IPS DF 19.7 (cell line): ENCODE results near the gene OMA1.
"Not testable (repeated sequence)": the region's sequence is repeated elsewhere in the genome, so short reads cannot be mapped to it uniquely, and the experiment has no call there.

Experiments
- DNase-seq: peaks from one replicate; pipeline ENCODE4 v3.0.0-alpha.2; 2013; ENCODE audit warnings: low read depth, low spot score

Gene OMA1

GRCh38 chr1:58573705-58574591, 27.4 kb upstream of the OMA1 start:
- no peak for DNase-seq

- no peak for DNase-seq
Measured at GRCh38 chr1:58573138-58573537, 26.6 kb upstream of the OMA1 start.

- no peak for DNase-seq
Measured at GRCh38 chr1:58572690-58573089, 26.2 kb upstream of the OMA1 start.

- DNase-seq, result no peak
Measured at GRCh38 chr1:58571616-58572015, 25.1 kb upstream of the OMA1 start.

- DNase-seq, result no peak
Measured at GRCh38 chr1:58570817-58571216, 24.3 kb upstream of the OMA1 start.

- DNase-seq, result no peak
Measured at GRCh38 chr1:58570094-58570493, 23.6 kb upstream of the OMA1 start.

GRCh38 chr1:58568911-58569310, 22.4 kb upstream of the OMA1 start:
- no peak for DNase-seq

DNA sequence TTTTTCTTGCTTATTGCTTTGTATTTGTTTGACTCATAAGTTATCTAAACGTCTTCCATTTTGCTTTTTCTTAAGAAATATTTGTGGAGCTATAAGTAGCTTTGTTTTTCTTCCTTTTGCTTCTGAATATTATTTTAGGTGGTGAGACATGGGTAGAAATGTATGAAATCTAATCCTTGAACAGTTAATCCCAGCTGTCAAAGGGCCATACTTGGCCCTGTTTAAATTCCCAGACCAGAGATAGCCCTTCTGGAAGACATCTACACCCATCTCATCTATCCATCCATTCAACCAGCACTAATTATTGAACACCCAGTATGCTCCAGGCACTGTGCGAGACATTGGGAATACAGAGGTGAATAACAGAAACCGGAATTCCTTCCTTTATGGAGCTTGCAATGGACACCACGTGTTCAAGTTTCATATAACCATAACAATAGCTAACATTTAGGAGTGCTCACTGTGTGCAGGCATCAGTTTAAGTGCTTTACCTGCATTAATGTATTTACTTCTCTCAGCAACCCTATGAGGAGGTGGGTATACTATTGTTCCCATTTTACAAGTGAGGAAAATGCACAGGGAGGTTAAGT, 21.8 kb upstream of the OMA1 start:
- DNase-seq, result no peak

GRCh38 chr1:58566339-58566738, 19.8 kb upstream of the OMA1 start:
- no peak for DNase-seq

DNA sequence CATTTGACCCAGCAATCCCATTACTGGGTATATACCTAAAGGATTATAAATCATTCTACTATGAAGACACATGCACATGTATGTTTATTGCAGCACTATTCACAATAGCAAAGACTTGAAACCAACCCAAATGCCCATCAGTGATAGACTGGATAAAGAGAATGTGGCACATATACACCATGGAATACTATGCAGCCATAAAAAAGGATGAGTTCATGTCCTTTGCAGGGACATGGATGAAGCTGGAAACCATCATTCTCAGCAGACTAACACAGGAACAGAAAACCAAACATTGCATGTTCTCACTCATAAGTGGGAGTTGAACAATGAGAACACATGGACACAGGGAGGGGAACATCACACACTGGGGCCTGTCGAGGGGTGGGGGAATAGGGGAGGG, 17.2 kb upstream of the OMA1 start:
- DNase-seq, result not testable (repeated sequence)

DNA sequence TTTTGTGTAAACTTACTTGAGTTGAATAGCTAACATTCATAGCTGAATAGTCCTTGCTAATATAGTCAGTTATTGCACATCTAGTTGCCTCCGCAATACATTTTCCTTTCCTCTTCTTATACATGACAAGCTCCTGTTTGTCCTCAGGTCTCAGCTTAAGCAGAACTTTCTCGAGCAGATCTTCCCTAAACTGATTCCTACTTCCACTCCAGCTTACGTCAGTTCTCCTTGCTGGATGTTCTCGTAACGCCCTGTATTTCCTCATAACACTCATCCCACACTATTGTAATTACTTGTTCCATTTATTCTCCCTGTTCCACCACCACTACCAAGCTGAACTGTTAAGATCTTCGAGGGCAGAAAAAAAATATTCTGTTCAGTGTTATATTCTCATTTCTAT, 15.1 kb upstream of the OMA1 start:
- no peak for DNase-seq

- DNase-seq, result no peak
Measured at GRCh38 chr1:58555393-58555792, 8.9 kb upstream of the OMA1 start.

- DNase-seq, result no peak
Measured at GRCh38 chr1:58551186-58552140, 4.9 kb upstream of the OMA1 start.

DNA sequence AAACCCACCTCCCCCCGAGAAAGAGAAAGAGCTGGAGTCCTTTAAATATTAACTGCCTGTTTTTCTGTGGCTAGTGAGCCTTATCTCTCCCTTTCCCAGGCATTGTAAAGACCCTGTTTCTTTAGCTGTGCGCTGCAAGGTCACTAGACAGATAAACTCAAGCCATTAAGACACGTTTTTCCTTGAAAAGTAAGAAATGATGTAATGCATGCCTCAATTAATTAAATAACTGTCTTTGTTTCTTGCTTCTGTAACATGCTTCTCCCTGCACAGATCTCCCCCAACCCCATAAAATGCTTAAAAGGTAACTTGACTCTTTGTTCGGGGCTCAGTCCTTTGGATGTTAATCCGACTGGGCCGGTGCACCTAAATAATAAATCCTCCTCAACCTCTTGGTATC, 2.8 kb upstream of the OMA1 start:
- not testable (repeated sequence) for DNase-seq

- no peak for DNase-seq
Measured at GRCh38 chr1:58548371-58548770, 1.8 kb upstream of the OMA1 start.

DNA sequence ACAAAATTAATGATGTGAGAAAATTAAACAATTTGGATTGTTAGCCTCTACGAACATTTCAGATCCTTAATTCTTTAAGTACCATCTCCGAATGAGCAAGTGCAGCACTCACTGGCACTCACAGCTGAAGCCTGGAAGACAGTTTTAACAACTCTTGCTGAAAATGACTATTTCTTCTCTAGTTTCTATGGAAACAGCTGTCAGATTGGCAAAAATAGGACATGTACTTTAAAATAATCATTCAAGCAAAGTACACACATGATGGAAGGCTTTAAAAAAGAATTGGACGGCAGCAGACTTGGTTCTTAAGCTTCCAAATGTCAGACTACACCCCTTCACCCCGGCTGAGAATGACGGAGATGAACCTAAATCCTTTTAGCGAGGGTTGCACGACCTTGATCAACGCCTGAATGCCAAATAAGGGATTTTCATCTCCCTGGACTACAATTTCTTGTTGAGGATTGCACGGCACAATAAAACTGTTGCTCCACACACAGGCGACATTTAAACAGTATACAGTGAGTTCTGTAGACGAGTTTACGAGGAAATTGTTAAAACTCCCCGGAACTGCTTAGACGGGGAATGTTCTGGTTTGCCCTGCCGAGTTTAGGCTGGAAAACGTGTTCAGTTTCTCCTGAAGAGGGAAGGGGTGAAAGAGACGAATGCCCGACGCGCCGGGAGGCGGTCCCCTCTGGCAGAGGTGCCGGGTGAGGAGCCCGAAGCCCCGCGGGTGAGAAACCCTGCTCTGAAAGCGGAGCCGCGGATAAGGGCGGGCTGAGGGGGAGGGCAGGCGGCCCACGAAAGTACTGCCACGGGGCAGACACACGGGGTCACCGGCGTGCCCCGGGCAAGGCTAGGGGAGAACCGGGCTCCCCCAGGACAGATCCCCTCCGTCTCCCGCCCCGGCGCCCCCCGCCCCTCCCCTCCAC, 671 bp downstream of the OMA1 start:
- no peak for DNase-seq

DNA sequence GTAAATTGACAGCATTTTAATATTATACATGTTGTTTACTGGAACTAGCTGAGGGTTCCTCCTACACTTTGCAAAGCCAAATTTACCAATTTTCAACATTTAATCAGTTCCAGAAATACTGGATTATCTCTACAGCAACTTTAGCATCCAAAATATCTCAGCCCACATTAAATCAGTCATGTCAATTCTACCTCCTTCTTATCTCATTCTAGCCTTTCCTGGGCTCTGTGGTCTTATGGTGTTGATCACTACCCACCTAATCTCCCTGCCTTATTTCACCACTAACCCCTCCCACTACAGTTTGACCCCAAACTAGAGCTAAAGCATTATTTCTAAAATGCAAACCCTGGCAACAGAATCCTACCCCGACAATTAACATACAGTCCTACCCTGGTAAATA, 3.3 kb downstream of the OMA1 start:
- DNase-seq, result no peak

GRCh38 chr1:58539553-58539952, 7.0 kb downstream of the OMA1 start:
- no peak for DNase-seq

DNA sequence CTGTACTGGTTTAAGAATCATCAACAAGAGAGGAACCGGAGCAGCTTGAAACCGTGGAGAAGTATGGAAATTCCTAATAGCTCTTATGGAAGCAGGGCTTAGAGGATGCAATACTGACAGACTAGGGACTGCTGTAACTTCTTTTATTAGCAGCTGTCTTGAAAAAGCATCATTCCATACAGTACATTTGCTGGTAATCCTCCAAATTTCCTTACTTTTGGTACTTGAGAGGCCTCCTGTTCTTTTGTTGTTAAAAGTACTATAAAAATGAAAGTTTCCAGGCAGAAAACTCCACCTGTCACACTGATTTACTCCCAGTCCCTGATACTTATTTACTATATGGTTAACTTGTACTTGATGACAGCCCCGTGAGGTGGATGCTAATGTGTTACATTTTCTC, 7.7 kb downstream of the OMA1 start:
- DNase-seq, result no peak

GRCh38 chr1:58531842-58532241, 14.7 kb downstream of the OMA1 start:
- DNase-seq, result not testable (repeated sequence)

DNA sequence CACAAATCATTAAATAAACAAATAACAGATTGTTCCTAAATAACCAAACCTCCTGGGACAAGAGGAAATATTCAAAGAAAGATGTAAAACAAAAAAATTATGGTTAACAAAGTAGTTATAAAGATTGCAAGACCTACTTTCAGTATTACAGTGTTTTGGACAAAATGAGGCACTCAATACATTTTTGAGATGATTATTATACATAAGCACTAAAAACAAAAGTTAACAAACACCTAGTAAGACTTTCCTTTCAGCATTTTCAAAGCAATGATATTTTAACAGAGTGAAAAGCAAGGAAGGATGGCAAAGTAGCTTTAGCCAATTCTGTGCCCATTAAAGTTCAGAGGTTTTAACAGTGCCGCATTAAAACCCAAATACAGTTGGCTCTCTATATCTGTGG, 17.2 kb downstream of the OMA1 start:
- DNase-seq, result no peak
